Right ventricle myocardium superior (tissue), 1 donor: ENCODE results near the gene RNASE1. TPM values are rescaled to one million over a fixed set of nuclear protein-coding genes. Genes with fewer than 3 reads are reported as not detected.
"Not testable (repeated sequence)": the region's sequence is repeated elsewhere in the genome, so short reads cannot be mapped to it uniquely, and the experiment has no call there.

Source experiments
- ATAC-seq: fragments of 200-7000 bp; cut with Tn5 transposase; one replicate; pipeline ENCODE4 v1.9.1; 2020; ENCODE audit warnings: mild to moderate bottlenecking; ENCODE audit not compliant: poor library complexity
- DNase-seq: peaks from one replicate; pipeline ENCODE4 v3.0.0-alpha.2; 2020
- intact Hi-C: fragments of 100-400 bp; cut with DNase I; formaldehyde crosslinking; loops from one replicate; pipeline ENCODE4 v1.11.2; 2022
- total RNA-seq: library from RNA; stranded (reverse); fragmentation: NEBNext Ultra II Directional; extraction: Animal tissue kit (Norgen Biotek cat#: 25700); gene quantifications from one replicate; pipeline ENCODE4 v1.2.1, GENCODE V29; 2021
- donor health status: DM: no; HTN: yes; CAD: no; lungs with severe emphysema.

The RNASE1 gene
- total RNA-seq, 1 donor from 2014 or later, result 317 TPM

- intact Hi-C loops, result no loop called here
- ATAC-seq (no peak), DNase-seq (no peak)
Measured at GRCh38 chr14:20787025-20787424, 15.6 kb downstream of the RNASE1 start.

- peak; percentile 79 for ATAC-seq
- no peak for DNase-seq
- intact Hi-C loops, result no loop called here
Measured at GRCh38 chr14:20782280-20782890, 20.3 kb downstream of the RNASE1 start.

GRCh38 chr14:20781803-20782202 lies 20.8 kb downstream of the RNASE1 start:
- intact Hi-C loops, result no loop called here
- ATAC-seq (peak; percentile 47), DNase-seq (no peak)

GRCh38 chr14:20775901-20776300 lies 26.7 kb downstream of the RNASE1 start:
- DNase-seq (no peak), ATAC-seq (no peak)
- intact Hi-C loops, result no loop called here

GRCh38 chr14:20775043-20775442 lies 27.6 kb downstream of the RNASE1 start:
- ATAC-seq, result no peak
- DNase-seq, result no peak
- intact Hi-C loops, result no loop called here

- DNase-seq (no peak), ATAC-seq (no peak)
- intact Hi-C loops, result no loop called here
Measured at GRCh38 chr14:20774258-20774824, 28.3 kb downstream of the RNASE1 start.

GRCh38 chr14:20772650-20773049 lies 30.0 kb downstream of the RNASE1 start:
- ATAC-seq (no peak), DNase-seq (no peak)
- intact Hi-C loops, result no loop called here

GRCh38 chr14:20769421-20769820 lies 33.2 kb downstream of the RNASE1 start:
- ATAC-seq (no peak), DNase-seq (no peak)
- intact Hi-C loops, result no loop called here

GRCh38 chr14:20768593-20768892 lies 34.1 kb downstream of the RNASE1 start:
- DNase-seq, result no peak
- intact Hi-C loops, result no loop called here
- ATAC-seq, result no peak

GRCh38 chr14:20760950-20761349 lies 41.7 kb downstream of the RNASE1 start:
- intact Hi-C loops, result no loop called here
- ATAC-seq, result no peak
- DNase-seq, result no peak

GRCh38 chr14:20759465-20759864 lies 43.2 kb downstream of the RNASE1 start:
- DNase-seq, intact Hi-C loops, ATAC-seq: not testable (repeated sequence)

- ATAC-seq, result no peak
- intact Hi-C loops, result no loop called here
- no peak for DNase-seq
Measured at GRCh38 chr14:20757965-20758364, 44.7 kb downstream of the RNASE1 start.

GRCh38 chr14:20755037-20755436 lies 47.6 kb downstream of the RNASE1 start:
- no peak for ATAC-seq
- DNase-seq, result no peak
- intact Hi-C loops, result no loop called here

- ATAC-seq (peak; percentile 91), DNase-seq (no peak)
- intact Hi-C loops, result no loop called here
Measured at GRCh38 chr14:20754308-20754707, 48.3 kb downstream of the RNASE1 start.

- ATAC-seq (no peak), DNase-seq (no peak)
- intact Hi-C loops, result no loop called here
Measured at GRCh38 chr14:20751963-20752562, 50.6 kb downstream of the RNASE1 start.

Other genes with a start within 250 kb of the RNASE1 start
- not detected for gene RNASE9, start 241.8 kb downstream of the RNASE1 start, total RNA-seq
- not detected for gene RNASE11, start 214.8 kb downstream of the RNASE1 start, total RNA-seq
- not detected for gene RNASE12, start 211.5 kb downstream of the RNASE1 start, total RNA-seq
- not detected for gene OR6S1, start 161.2 kb downstream of the RNASE1 start, total RNA-seq
- 9.4 TPM for gene RNASE4, start 118.3 kb downstream of the RNASE1 start, total RNA-seq
- gene ANG, start 114.1 kb downstream of the RNASE1 start, total RNA-seq, result 5.3 TPM
- not detected for gene EDDM3A, start 57.0 kb downstream of the RNASE1 start, total RNA-seq
- not detected for gene EDDM3B, start 34.4 kb downstream of the RNASE1 start, total RNA-seq
- 6.4 TPM for gene RNASE6, start 21.6 kb downstream of the RNASE1 start, total RNA-seq
- not detected for gene RNASE3, start 88.5 kb upstream of the RNASE1 start, total RNA-seq
- gene RNASE2, start 152.6 kb upstream of the RNASE1 start, total RNA-seq, result 2.5 TPM
- gene METTL17, start 187.1 kb upstream of the RNASE1 start, total RNA-seq, result 41.7 TPM
- gene SLC39A2, start 196.4 kb upstream of the RNASE1 start, total RNA-seq, result not detected
- gene NDRG2, start 222.2 kb upstream of the RNASE1 start, total RNA-seq, result 327 TPM
- gene TPPP2, start 227.4 kb upstream of the RNASE1 start, total RNA-seq, result 0.81 TPM
- not detected for gene RNASE13, start 232.0 kb upstream of the RNASE1 start, total RNA-seq
- not detected for gene RNASE7, start 239.5 kb upstream of the RNASE1 start, total RNA-seq